AG09319 (cell line): ENCODE results near the gene RANGRF.

Experiments used
- DNase-seq: peaks from one replicate; pipeline ENCODE4 v3.0.0-alpha.2; 2010; ENCODE audit warnings: low read depth; ENCODE audit errors: extremely low read depth
- CTCF ChIP-seq: IDR thresholded peaks from 2 replicates; pipeline ENCODE4 v1.5.1; 2011; ENCODE audit warnings: low read depth, mild to moderate bottlenecking, inconsistent platforms, low read length, moderate library complexity

Gene RANGRF

GRCh38 chr17:8318010-8318935 lies 29.8 kb downstream of the RANGRF start:
- TF ChIP-seq CTCF = no peak
- no peak for DNase-seq

DNA sequence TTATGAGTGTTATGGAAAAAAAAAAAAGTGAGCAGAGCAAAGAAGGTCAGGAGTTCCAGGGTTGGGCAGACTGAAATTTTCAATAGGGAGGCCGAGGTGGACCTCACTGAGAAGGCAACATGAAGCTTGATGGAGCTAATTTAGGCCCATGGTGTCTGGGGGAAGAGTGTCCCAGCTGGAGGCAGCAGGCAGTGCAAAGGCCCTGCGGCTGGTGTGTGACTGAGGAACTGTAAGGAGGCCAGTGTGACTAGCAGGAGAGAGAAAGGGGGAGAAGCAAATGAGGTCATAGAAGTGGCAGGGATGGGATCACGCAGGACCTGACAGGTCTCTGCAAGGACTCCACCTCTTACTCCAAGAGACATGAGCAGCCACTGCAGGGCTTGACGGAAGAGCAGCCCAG lies 31.8 kb downstream of the RANGRF start:
- no peak for TF ChIP-seq CTCF
- no peak for DNase-seq

DNA sequence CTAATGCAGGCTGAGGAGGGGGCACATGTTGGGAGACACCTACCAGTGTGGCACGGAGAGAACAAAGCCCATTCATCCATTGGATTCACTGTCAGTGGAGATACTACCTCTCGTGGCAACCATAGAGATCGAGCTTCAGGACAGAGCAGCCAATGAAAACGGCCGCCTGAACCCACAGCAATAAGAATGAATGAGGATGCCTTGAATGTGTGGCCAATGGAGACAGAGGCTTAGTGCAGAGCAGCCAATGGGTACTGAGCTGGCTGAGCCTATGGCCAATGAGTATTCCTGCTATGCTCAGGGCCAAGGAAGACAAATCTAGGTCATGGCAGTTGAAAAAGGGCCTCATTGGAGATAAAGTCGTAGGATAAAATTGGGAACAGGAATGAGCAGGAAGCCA lies 32.5 kb downstream of the RANGRF start:
- no peak for TF ChIP-seq CTCF
- DNase-seq = no peak

DNA sequence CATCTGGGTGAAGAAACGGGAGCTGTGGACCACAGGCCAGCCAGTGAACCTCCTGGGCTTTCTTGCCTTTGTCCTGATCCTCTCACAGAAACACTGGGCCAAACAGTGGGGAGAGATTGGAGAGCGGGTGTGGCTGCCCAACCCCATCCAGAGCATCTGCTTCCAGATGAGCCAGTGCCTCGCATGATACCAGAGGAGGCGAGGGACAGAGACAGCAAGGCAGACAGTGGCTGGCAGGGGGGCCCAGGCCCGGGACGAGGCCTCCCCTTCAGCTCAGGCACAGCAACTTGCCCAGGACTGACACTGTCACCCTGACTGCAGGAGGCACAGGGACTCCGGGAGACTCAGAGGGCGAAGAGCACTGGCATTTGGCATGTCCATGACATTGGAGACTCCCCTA lies 33.6 kb downstream of the RANGRF start:
- no peak for TF ChIP-seq CTCF
- no peak for DNase-seq

DNA sequence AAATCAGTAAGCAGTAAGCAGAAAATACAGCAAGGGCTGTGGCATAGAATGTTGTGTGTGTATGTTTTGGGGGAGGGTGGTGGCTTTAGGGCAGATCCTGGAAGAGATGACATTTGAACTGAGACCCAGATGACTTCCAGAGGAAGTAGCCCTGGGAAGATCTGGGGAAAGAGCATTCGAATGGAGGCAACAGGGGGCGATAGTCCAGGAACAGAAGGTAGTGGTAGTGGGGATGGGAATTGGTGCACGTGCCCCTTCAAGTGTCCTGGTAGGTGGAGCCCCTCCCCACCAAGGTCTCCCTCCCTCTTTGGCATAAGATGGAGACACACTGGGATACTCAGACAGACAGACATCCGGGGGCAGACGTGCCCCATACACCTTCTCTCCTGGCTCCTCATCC lies 35.7 kb downstream of the RANGRF start:
- TF ChIP-seq CTCF = no peak
- DNase-seq = no peak

DNA sequence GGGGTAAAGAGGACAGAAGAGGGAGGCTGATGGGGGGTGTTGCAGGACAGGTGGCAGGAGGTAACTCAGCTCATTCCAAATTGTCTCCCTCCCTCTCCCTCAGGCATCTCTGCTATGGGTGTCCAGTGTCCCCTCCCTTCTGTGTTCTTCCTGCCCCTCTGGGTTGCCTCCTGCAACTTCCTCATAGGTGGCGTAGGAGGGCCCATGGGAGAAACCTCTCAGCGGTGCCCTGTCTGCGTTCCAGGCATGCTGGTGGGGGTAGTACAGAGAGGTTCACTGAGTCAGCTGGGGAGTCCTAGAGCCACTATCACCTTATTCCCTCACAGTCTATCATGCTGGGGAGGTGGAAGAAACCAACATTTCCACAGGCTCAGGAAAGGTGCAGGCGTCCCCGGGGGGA lies 36.5 kb downstream of the RANGRF start:
- no peak for DNase-seq
- no peak for TF ChIP-seq CTCF

GRCh38 chr17:8326511-8327302 lies 38.2 kb downstream of the RANGRF start:
- DNase-seq = no peak

More at GRCh38 chr17:8326511-8327302, 38.2 kb downstream of the RANGRF start:
- no peak for TF ChIP-seq CTCF
